Measurements from ENCODE around the gene SVOP.

DNA sequence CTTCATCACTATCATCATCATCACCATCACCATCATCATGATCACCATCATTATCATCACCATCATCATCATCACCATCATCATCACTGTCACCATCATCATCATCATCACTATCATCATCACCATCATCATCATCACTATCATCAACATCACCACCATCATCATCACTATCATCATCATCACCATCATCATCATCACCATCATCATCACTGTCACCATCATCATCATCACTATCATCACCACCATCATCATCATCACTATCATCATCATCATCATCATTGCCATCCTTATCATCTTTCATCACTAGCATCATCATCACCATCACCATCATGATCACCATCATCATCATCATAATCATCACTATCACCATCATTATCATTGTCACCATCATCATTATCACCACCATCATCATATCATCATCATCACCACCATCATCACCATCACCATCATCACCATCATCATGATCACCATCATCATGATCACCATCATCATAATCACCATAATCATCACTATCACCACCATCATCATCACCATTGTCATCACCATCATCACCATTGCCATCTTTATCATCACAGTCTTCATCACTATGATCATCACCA is 38.1 kb downstream of the SVOP start:
- TF ChIP-seq, protein P1, sequence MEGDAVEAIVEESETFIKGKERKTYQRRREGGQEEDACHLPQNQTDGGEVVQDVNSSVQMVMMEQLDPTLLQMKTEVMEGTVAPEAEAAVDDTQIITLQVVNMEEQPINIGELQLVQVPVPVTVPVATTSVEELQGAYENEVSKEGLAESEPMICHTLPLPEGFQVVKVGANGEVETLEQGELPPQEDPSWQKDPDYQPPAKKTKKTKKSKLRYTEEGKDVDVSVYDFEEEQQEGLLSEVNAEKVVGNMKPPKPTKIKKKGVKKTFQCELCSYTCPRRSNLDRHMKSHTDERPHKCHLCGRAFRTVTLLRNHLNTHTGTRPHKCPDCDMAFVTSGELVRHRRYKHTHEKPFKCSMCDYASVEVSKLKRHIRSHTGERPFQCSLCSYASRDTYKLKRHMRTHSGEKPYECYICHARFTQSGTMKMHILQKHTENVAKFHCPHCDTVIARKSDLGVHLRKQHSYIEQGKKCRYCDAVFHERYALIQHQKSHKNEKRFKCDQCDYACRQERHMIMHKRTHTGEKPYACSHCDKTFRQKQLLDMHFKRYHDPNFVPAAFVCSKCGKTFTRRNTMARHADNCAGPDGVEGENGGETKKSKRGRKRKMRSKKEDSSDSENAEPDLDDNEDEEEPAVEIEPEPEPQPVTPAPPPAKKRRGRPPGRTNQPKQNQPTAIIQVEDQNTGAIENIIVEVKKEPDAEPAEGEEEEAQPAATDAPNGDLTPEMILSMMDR (conservative IDR thresholded peaks at IDR 0.05; ENCODE audit: low read length): no peak
- no peak for TF ChIP-seq EZH2phosphoT487 (IDR thresholded peaks at IDR 0.05; ENCODE audit: borderline replicate concordance)
